Esophagus muscularis mucosa (tissue), 4 donors: ENCODE results near the gene ZNF587. TPM values are rescaled to one million over a fixed set of nuclear protein-coding genes. Genes with fewer than 3 reads are reported as not detected.
"Not testable (repeated sequence)": the region's sequence is repeated elsewhere in the genome, so short reads cannot be mapped to it uniquely, and the experiment has no call there.

Experiments
- DNase-seq: peaks from one replicate; pipeline ENCODE4 v3.0.0-alpha.2; 2017; ENCODE audit errors: extremely low spot score
- H3K27ac ChIP-seq, 4 donors: fragments of 200-600 bp; sonication (generic); replicated peaks in 1 of 4; 1 replicate in 3 of 4; 2 replicates in 1 of 4; pipeline ENCODE4 v1.5.1; 2016 to 2019; ENCODE audit warnings: mild to moderate bottlenecking in 1 of 4
- H3K27me3 ChIP-seq, 4 donors: fragments of 200-600 bp; sonication (generic); one replicate each; pipeline versions ENCODE4 v1.5.1 to v1.6.0; 2016 to 2019
- H3K36me3 ChIP-seq, 4 donors: fragments of 200-600 bp; sonication (generic); one replicate each; pipeline ENCODE4 v1.5.1; 2016 to 2019
- H3K4me1 ChIP-seq, 4 donors: fragments of 200-600 bp; sonication (generic); one replicate each; pipeline ENCODE4 v1.5.1; 2016 to 2019
- H3K4me3 ChIP-seq, 4 donors: fragments of 200-600 bp; sonication (generic); 1 replicate in 2 of 4; 2 replicates in 2 of 4; pipeline ENCODE4 v1.5.1; 2016 to 2019; ENCODE audit warnings: mild to moderate bottlenecking in 4 of 4, moderate library complexity in 1 of 4
- H3K9me3 ChIP-seq, 4 donors: fragments of 200-600 bp; sonication (generic); 1 replicate in 3 of 4; 2 replicates in 1 of 4; pipeline ENCODE4 v1.5.1; 2016 to 2019
- EP300 ChIP-seq: sonication (generic); formaldehyde crosslinking; IDR thresholded peaks from one replicate; pipeline ENCODE4 v1.6.1; 2017; ENCODE audit warnings: antibody characterized with exemption
- POLR2A ChIP-seq: fragments of 450-650 bp; IDR thresholded peaks from one replicate; pipeline ENCODE4 v1.6.1; 2017; ENCODE audit warnings: antibody characterized with exemption, moderate library complexity, mild to moderate bottlenecking, low read depth
- POLR2AphosphoS5 ChIP-seq, 2 donors: sonication (generic); formaldehyde crosslinking; IDR thresholded peaks; one replicate each; pipeline ENCODE4 v1.6.1; 2017; ENCODE audit warnings: antibody characterized with exemption in 2 of 2
- WGBS: methylation state at CpG from one replicate; pipeline ENCODE4 v1.1.5; 2018; 5-methylcytosine and 5-hydroxymethylcytosine counted together
- intact Hi-C: fragments of 100-400 bp; cut with DNase I; formaldehyde crosslinking; loops from one replicate; pipeline ENCODE4 v1.15.1; 2023
- total RNA-seq, 4 donors: library from RNA; depleted of rRNA; stranded (reverse); fragments of >200 nt; gene quantifications; one replicate each; pipeline versions ENCODE4 v1.1.0 to v1.2.1, GENCODE V29; 2016
- TF ChIP-seq, protein P1 (sequence below), 3 experiments: fragments of 200-600 bp in 2 of 3; fragments of 450-650 bp in 1 of 3; sonication (generic) in 2 of 3; IDR thresholded peaks; one replicate each; pipeline ENCODE4 v1.5.1; 2017 to 2019; ENCODE audit warnings: antibody characterized with exemption in 3 of 3, mild to moderate bottlenecking in 2 of 3, moderate library complexity in 1 of 3

Gene ZNF587
- total RNA-seq, 4 donors from 2014 or later: 10.9 to 27.8 (median 19.8) TPM

DNA sequence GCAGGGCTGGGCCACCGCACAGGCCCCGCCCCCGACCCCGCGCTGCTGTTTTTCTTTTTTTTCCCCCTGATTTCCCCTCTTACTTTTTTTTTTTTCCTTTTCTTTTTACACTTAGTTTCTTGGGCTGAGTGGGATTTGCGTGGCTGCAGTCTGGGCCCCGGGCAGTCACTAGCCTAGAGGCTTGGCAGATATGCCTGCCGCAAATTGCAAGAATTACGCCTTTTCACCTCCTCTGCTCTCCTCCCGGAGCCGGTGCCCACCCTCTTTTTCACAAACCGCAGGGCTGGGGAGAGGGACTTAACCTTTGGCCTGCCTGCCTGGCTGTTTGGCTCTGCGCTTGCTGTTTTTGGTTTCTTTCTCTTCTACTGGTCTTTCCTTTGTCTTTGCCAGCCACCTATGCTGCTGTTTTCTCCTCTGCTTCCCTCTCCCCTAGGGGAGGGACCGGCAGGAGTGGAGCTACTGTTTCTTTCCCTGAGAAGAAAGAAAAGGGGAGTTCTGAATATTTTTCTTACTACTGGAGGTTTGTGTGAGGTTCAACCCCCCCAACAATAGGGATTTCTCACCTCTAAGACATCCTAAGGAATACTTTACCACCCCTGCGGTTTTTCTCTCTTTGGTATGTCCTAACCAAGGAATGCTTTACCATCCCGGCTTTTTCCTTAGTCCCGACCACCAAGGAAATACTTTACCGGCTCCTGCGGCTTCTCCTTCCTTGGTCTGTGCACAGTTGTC, 45.9 kb upstream of the ZNF587 start:
- DNase-seq: no peak
- Histone ChIP-seq H3K27me3 (no peaks in the 10 kb centered on the region), H3K36me3 (peaks cover 0 to 24% (median 16%) of the 10 kb centered on the region in 4 donors), H3K4me3 (peak overlapping the region; percentile 50 to 57 (median 52)), H3K4me1 (peaks cover 14 to 61% (median 51%) of the 10 kb centered on the region in 4 donors), H3K27ac (peak overlapping the region; percentile 67 to 74 (median 70)), H3K9me3 (no peaks in the 10 kb centered on the region)
- intact Hi-C loops: no loop called here
- TF ChIP-seq EP300: no peak
- 16% methylated on average over 19 of the region's 19 CpGs for WGBS

DNA sequence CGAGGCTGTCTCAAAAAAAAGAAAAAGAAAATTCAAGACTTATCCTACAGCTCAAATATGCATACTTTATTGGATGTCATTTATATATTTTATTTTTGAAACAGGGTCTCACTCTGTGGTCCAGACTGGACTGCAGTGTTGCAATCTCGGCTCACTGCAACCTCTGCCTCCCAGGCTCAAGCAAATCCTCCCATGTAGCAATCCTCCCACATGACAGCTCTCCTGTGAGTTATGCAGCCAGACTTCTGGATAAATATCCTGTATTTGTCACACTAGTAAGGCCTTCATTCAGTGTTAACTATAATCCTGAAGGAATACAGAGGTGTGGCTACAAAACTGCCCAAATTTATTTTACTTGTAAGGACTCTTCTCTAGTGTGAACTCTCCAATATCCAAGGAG, 42.1 kb upstream of the ZNF587 start:
- Histone ChIP-seq H3K4me3 (no peak overlapping the region), H3K27me3 (no peaks in the 10 kb centered on the region), H3K4me1 (peaks cover 13 to 27% (median 18%) of the 10 kb centered on the region in 4 donors), H3K27ac (no peak overlapping the region), H3K9me3 (no peaks in the 10 kb centered on the region), H3K36me3 (peaks cover 3 to 58% (median 38%) of the 10 kb centered on the region in 4 donors)
- intact Hi-C loops: no loop called here
- DNase-seq: no peak
- TF ChIP-seq POLR2AphosphoS5 (IDR thresholded peaks at IDR 0.05) (no peak), POLR2A (no peak), EP300 (no peak)
- TF ChIP-seq, protein P1, sequence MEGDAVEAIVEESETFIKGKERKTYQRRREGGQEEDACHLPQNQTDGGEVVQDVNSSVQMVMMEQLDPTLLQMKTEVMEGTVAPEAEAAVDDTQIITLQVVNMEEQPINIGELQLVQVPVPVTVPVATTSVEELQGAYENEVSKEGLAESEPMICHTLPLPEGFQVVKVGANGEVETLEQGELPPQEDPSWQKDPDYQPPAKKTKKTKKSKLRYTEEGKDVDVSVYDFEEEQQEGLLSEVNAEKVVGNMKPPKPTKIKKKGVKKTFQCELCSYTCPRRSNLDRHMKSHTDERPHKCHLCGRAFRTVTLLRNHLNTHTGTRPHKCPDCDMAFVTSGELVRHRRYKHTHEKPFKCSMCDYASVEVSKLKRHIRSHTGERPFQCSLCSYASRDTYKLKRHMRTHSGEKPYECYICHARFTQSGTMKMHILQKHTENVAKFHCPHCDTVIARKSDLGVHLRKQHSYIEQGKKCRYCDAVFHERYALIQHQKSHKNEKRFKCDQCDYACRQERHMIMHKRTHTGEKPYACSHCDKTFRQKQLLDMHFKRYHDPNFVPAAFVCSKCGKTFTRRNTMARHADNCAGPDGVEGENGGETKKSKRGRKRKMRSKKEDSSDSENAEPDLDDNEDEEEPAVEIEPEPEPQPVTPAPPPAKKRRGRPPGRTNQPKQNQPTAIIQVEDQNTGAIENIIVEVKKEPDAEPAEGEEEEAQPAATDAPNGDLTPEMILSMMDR (IDR thresholded peaks at IDR 0.05): no peak
- 97% methylated on average over 2 of the region's 2 CpGs for WGBS

DNA sequence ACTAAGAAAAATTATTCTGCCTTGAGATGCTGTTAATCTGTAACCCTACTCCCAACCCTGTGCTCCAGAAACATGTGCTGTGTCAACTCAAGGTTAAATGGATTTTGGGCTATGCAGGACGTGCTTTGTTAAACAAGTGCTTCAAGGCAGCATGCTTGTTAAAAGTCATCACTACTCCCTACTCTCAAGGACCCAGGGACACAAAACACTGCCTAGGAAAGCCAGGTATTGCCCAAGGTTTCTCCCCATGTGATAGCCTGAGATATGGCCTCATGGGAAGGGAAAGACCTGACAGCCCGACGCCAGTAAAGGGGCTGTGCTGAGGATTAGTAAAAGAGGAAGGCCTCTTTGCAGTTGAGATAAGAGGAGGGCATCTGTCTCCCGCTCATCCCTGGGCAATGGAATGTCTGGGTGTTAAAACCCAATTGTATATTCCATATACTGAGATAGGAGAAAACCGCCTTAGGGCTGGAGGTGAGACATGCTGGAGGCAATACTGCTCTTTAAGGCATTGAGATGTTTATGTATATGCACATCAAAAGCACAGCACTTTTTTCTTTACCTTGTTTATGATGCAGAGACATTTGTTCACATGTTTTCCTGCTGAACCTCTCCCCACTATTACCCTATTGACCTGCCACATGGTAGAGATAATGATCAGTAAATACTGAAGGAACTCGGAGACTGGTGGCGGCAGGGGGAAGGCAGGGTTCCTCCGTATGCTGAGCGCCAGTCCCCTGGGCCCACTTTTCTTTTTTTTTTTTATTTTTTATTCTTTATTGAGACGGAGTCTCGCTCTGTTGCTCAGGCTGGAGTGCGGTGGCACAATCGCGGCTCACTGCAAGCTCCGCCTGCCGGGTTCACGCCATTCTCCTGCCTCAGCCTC, 39.0 kb upstream of the ZNF587 start:
- not testable (repeated sequence) for H3K4me3 ChIP-seq, H3K27me3 ChIP-seq, H3K9me3 ChIP-seq, H3K27ac ChIP-seq, DNase-seq
- Histone ChIP-seq H3K4me1 (peaks cover 8 to 28% (median 19%) of the 10 kb centered on the region in 4 donors), H3K36me3 (peaks cover 3 to 60% (median 39%) of the 10 kb centered on the region in 4 donors)
- WGBS: 77% methylated on average over 17 of the region's 17 CpGs
- intact Hi-C loops: loop anchor here (10.0 kb wide), 1 partner anchor 66 kb away; the partner anchor contains the start of gene ZNF776

DNA sequence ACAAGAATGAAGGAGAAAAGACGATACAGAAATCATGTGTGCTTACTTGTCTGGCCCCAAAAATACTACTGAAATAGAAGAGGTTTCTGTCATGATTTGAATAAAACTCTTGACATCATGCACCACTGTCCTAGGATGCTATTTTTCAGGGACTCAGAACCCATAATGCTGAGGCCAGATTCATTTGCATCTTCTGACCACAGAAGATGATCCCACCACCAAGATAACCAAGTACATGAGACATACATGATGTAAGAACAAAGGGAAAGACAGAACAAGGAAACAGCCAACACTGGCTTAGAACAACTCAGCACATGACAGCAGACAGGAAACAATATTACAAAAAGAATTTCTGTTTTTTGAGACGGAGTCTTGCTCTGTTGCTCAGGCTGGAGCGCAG, 37.4 kb upstream of the ZNF587 start:
- TF ChIP-seq, protein P1 (IDR thresholded peaks at IDR 0.05): no peak
- TF ChIP-seq POLR2A (no peak), EP300 (no peak), POLR2AphosphoS5 (IDR thresholded peaks at IDR 0.05) (no peak)
- WGBS: 90% methylated on average over 3 of the region's 3 CpGs
- Histone ChIP-seq H3K27me3 (no peaks in the 10 kb centered on the region), H3K27ac (no peak overlapping the region), H3K4me3 (no peak overlapping the region), H3K4me1 (peaks cover 6 to 29% (median 19%) of the 10 kb centered on the region in 4 donors), H3K36me3 (peaks cover 3 to 51% (median 39%) of the 10 kb centered on the region in 4 donors), H3K9me3 (no peaks in the 10 kb centered on the region)
- no peak for DNase-seq
- intact Hi-C loops: loop anchor here (10.0 kb wide), 1 partner anchor 67 kb away; the partner anchor contains the start of gene ZNF776

DNA sequence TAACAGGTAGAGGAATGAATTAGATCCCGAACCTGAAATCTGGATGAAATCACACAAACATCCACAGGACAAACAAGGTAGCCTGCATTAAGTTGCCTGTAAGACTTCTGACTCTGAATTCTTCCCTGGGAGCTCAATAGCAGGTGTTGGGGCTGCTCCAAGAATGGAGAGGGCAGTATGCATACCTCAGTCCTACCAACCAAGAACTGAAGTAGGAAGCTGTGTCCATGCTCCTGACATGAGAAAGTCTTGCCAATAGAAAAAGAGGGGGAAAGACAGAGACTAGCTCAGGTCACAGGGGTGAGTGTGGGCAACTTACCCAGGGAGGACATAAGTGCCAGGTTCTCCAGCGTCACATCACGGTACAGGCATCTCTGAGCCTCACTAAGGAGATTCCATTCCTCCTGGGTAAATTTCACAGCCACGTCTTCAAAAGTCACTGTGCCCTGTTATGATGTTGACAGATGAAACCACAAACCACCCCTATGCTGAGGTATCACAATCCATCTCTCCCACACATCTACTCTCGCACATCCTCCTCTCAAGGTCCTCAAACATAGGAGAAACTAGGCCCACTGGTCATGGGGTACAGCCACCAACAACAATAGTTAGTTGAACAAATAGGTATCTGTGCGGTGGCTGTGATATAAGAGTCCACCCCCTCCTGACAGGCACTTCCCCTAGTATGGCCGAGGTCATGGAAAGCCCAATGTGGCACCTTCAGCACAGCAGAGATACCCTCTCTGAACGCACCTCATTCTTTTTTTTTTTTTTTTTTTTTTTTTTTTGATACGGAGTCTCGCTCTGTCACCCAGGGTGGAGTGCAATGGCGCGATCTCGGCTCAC, 36.5 kb upstream of the ZNF587 start:
- Histone ChIP-seq H3K4me1 (peaks cover 6 to 29% (median 19%) of the 10 kb centered on the region in 4 donors), H3K36me3 (peaks cover 3 to 41% (median 30%) of the 10 kb centered on the region in 4 donors), H3K4me3 (peak overlapping the region in 2 of 4 donors; percentile 74 to 86)
- H3K9me3 ChIP-seq, DNase-seq, H3K27me3 ChIP-seq, H3K27ac ChIP-seq: not testable (repeated sequence)
- intact Hi-C loops: loop anchor here (10.0 kb wide), 1 partner anchor 68 kb away; the partner anchor contains the start of gene ZNF776
- WGBS: 95% methylated on average over 13 of the region's 13 CpGs
